HG03558 (cell line): ENCODE measurements around the gene ACSL5.
"Not testable (repeated sequence)": the region's sequence is repeated elsewhere in the genome, so short reads cannot be mapped to it uniquely, and the experiment has no call there.

Source experiments
- ATAC-seq: cut with Tn5 transposase; IDR thresholded peaks from one replicate; pipeline ENCODE4 v1.9.1; 2021; ENCODE audit warnings: moderate number of reproducible peaks; ENCODE audit not compliant: unreplicated experiment; ENCODE audit errors: extremely low read depth

The ACSL5 gene

DNA sequence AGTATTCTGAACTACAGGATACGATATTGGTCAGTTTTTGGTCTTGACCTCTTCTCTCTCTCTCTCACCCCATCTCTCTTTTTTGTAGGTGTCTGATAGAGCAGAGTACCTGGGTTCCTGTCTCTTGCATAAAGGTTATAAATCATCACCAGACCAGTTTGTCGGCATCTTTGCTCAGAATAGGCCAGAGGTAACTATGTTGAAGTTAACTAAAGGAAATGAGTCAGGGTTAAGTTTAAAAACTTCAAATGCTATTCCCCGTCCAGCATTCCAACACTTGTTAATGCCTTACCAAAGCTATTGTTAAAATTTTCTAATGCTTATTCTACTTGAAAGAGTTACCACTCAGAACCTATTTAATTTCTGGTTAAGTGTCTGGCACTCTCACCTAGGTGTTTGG is 30.7 kb downstream of the ACSL5 start:
- ATAC-seq = no peak

DNA sequence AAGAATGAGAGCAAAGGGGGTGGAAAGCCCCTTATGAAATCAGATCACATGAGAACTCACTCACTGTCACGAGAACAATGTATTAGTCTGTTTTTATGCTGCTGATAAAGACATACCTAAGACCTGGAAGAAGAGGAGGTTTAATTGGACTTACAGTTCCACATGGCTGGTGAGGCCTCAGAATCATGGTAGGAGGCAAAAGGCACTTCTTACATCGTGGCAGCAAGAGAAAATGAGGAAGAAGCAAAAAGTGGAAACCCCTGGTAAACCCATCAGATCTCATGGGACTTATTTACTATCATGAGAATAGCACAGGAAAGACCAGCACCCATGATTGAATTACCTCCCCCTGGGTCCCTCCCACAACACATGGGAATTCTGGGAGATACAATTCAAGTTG is 32.9 kb downstream of the ACSL5 start:
- ATAC-seq = not testable (repeated sequence)

DNA sequence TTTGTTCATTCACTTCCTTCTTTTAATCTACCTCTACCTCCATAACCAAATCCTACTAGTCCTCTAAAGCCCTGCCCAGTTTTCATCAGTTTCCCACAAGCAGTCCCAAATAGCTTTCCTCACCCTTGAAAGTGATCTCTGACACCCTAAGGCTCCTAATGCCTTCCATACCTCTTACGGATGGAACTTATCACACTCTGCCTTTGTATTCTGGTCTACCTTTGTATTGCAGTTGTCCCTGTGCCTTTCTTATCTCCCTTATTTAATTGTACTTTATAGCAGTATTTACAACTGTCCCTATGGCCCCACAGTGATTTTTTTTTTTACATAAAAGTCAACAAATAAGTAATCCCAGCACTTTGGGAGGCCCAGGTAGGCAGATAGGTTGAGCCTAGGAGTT is 33.8 kb downstream of the ACSL5 start:
- ATAC-seq = no peak

DNA sequence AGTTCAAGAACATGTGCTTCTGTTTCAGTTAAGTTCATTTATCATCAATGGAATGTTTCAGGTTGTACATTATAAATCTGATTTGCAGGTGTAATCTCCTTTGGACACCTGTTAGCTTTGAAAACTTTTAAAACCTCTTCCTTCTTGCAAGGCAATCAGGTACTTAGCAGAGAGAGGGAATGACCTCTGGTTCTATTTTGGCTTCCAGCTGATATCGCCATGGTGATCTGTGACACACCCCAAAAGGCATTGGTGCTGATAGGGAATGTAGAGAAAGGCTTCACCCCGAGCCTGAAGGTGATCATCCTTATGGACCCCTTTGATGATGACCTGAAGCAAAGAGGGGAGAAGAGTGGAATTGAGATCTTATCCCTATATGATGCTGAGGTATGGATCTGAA is 35.4 kb downstream of the ACSL5 start:
- ATAC-seq = no peak

DNA sequence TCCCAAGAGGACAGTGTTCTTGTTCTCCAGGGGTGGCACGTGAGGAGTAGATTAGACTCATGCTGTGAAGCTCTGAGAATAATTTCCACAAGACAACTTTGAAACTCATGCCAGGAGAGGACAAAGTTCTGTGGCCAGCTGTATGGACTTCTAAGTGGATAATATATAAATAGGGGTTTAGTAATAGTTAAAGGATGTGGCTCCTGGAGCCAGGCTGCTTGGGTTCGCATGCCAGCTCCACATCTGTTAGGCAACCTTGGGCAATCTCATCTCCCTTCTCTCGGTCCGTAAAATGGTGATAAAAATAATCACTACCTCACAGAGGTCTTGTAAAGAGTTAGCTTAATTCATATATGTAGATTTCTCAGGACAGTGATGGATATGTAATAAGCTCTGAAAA is 35.8 kb downstream of the ACSL5 start:
- ATAC-seq = no peak

DNA sequence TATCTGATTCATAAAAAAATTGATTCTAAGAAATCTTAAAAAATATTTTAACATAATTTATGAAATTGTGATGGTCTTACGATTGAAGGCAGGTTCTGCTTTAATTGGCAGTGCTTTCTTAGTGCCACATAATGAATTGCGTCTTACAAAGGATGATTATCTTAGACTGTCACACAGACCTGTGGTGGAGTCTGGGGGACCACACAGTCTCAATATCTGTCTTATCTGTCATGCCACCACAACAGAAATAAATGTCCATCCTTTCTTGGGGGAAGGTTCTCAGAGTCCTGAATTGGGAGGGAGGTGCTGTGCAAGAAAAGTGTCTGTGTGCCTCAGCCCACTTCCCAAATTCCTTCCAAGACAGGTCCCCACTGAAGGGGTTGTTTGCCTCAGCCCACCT is 38.8 kb downstream of the ACSL5 start:
- no peak for ATAC-seq

DNA sequence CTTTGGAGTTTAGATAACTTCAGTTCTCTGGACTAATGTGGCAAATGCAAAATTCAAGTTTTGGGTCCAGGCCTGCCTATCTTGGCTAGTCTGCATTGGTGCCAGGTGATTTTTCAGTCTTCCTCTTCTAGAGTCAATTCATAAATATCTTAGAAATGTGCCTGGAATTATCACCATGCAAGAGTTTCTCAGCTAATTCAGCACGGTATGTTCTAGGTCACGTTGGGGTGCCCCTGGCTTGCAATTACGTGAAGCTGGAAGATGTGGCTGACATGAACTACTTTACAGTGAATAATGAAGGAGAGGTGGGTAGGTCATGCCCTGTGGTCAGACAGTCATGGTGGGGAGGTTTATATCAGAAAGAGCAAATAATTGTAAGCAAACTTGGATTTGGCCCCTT is 47.8 kb downstream of the ACSL5 start:
- no peak for ATAC-seq

DNA sequence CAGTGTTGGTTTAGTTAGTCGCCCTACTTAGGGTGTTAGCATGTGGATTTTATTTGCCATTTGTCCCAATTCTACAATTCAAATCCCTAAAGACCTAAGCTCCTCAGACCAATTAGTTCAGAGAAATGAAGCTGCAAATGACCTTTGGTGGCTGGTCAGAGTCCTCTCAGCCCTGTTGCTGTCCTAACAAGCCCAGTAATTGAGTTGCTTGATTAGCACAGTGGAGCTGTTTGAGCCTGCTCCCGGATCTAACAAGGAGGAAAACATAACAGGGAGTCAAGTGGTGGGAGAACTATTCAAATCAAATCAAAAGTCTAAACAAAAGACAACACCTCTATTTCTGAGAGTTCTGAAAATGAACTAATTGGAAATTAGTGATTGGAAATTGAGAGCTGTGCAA is 50.7 kb downstream of the ACSL5 start:
- no peak for ATAC-seq

DNA sequence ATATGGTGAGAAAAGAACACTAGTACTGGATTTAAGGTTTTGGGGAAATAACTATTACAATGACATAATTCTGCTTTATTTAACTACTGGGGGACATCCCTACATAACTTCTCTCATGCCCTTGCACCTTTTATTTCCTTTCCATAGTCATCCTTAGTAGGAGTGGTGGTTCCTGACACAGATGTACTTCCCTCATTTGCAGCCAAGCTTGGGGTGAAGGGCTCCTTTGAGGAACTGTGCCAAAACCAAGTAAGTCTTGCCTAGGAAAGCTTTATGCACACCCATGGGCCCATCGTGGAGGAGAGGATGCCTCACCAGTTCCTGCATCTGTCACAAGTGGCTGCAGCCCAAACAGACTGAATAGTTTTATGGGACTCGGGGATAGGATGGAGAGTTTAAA is 52.2 kb downstream of the ACSL5 start:
- no peak for ATAC-seq

DNA sequence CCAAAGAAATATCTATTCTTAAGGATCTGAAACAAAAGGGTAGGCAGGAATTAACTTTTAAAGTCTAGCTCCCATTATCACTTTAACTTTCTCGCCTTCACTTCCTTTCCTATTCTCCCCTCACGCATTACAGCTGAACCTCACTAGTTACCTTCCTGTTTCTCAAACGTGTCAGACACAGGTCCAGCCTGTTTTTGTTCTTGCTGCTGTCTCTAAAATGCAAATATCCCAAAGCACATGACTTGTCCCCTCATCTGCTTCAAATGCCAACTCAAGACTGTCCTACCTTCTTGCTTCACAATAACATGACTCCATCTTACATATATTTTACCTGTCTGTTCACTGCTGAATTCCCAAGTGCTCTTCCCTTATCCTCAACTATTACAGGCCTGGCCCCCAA is 55.2 kb downstream of the ACSL5 start:
- no peak for ATAC-seq

DNA sequence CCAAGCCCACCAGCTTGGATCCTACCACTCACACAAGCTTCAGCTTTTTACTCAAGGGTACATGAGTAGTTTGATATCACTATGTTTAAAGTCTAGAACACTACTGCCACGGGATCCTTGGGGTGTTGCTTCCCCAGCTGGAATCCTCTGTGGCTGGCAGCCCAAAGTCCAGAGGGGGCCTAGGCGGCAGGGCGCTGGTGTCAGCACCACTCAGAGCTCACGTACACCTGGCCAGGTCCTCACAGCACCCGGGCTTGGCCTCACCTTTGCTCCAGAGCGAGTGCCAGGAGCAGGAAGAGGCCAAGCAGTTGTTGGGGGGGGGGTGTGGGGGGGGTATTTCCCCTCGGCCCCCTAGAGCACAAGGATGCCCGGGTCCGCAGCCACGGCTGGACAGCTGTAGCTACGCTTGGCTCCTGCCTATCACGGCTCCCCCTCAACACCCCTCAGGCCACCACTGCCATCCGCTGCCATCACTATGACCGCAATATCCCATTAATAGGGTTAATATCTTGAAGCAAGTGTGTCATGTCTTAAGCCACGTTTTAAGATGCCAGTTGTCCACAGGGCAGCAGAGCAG is 55.8 kb downstream of the ACSL5 start:
- no peak for ATAC-seq

DNA sequence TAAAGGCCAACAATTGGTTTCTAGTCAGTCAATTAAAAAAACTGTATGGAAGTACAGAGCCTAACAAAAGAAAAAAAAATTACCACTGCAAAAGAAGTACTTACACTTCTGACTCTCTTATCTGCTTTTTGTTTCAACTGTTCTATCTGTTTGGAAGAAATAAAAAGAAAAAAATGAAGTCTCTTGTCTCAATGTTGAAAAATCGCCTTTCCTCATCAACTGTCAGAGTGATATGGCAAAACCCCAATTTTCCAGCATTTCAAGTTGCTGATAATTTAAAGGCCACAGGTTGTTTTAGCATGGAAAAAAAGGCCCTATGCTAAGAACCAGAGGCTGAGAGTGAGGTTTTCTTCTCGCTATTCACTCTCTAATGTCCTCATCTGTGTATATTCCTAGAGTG is 59.2 kb downstream of the ACSL5 start:
- ATAC-seq = no peak

DNA sequence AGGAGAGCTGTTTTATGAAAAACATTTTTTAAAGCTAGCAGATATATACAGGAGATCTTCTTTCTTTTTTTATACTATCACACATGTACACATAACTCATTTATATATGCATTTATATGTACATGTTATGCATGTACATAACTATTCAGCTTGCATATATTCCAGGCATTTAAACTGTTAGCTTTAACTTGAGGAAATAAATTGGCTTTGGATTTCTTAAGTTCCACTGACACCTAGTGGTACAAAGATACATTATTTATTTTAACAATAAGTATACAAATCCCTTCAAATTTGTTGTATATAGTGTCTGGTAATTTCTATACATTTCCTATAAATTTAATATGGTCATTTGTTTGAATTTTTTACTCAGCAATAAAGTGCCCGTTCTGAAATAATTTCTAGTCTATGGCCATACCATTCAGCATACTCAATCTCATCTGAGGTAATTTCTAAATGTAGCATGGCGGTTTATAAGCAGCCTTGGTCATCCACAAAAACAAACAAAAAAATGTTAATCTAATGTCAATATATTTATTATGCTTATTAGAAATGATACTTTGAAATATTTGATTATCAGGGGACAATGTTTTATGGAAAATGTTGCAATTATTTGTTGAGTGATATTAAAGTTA is 61.2 kb downstream of the ACSL5 start:
- ATAC-seq = no peak

DNA sequence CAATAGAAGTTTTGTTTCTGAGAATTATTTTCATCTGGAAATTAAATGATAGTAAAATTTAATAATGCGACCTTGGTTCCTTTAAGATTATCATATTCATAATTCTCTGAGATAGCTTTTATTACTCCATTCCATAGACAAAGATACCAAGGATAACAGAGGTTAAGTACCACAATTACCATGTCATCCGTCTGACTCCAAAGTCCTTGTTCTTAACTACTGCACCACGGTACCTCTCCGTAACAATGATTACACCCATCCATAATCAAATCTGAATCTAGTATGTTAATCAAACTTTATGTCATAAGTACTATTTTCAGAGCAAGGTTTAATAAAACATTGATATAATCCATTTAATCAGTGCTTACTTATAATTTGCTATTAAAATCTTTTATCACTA is 64.4 kb downstream of the ACSL5 start:
- no peak for ATAC-seq

DNA sequence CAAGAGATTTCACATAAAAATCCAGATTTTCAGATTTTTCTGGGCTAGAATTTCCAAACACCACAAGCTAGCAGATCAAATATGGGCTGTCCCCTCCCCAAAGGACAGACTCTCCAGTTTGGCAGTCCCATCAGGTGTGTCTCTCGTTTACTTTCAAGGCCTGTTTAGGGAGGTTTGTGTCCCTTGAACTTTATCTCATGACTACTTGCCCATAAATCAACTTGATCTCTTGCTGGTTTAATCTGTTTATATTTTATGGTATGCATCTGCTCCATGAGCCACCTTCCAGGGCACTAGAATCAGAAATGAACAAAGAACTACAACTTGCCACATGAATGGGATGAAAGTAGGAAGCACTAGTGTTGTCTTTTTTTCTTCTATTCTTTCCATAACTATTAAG is 67.6 kb downstream of the ACSL5 start:
- ATAC-seq = no peak

DNA sequence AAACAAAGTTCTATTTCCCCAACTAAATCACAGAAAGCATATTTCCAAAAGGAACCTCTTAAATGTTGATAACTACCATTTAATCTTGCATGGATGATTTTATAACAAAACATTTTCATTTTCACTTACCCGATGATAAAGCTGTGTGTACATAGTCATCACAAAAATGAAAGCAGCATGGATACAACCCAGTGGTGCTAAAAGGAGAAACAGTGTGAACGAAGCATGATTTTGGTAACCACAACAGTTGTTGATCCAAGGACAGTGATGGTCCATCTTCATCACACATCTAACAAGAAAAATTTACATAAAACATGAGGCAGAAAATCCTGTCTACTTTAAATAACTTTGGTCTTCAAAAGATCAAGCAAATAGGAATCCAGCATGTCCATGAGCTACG is 68.1 kb downstream of the ACSL5 start:
- ATAC-seq = no peak

DNA sequence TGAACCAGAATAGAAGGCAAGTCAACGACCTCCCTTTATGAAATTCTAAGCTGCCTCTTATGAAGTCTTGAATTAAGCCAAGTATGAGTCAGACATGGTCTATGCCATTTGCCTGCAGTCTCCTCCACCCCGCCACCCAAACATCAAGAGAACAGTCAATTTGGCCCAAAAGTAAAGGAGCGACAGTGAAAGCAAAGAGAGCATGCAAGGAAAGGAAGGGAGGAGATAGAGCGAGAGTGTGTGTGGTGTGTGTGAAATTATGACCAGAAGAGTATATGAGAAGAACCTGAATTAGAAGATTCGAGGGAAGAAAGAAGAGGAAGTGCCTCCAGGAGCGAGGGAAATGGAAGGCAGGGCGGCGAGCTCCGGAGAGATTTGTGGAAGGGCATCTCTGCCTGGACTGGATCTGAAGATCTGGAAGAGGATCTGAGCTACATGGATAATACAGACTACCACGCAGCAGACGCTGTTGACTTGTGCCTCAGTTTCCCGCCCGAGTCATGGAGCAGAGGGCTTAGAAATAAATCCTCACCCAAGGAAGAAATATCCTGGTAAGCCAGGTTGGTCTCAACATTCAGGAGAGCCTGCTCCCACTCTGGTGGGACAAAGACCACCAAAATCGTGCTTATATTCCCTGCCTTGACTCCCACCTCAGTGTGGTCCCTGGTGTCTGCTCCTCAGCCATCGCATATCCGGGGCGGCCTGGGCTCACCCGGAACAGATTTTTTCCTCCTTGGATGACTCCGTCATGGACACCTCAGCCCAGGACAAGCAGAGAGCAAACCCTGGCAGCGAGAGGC is 72.3 kb downstream of the ACSL5 start:
- ATAC-seq = no peak

DNA sequence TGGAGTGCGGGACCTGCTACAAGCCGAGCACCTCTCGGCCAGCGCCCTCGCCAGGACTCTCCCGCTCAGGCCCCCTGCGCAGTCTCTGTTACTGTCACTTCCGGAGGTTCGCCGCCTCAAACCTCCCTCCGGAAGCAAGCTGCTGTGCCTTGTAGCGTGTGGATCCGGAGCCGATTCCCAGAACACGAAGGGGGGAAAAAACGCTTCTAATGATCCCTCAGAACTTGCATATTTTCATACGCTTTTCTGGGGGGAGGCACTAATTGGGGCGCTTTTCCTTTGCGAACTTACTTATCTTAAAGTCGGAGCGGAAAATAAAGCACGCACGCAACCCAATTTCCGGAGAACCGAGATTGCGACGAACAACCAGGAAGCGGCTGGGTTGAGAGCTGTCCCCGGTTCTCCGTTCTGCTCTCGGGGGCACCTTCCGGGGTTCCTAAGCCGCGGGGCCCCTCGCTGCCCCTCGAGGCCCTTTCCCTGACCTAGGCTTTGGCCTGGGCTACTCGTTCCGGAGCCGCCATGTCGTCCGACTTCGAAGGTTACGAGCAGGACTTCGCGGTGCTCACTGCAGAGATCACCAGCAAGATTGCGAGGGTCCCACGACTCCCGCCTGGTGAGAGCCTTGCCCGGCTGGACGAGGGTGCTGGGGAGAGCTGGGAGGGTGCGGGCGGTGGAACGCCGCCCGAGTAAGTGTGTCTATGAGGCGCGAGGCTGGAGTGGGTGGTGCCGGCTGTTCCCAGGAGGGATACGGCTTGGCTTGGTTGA is 73.1 kb downstream of the ACSL5 start, which contains the start of the genes VTI1A and ZDHHC6:
Gene VTI1A, plus strand, starts transcription at position 361 of the 765 bp plus-strand sequence. Its CDS starts 159 bp downstream, at position 520.
Gene ZDHHC6, minus strand, starts transcription at position 60 of the 765 bp plus-strand sequence. CDS start 1,478 bp downstream, outside the sequence.
- ATAC-seq = peak; percentile 85

DNA sequence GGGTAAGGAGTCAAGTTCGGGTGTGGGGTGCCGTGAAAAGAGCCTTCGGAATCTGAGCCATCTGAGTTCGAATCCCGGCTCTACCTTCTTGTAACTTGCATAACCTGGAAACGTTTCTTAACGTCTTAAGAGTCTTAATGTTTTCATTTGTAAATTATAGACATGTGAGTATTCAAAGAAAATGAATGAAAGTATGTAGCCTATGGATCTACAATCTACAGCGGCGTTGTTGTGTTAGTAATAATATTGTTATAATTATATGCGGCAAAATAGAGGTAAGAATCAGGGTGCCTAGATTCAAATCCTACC is 73.7 kb downstream of the ACSL5 start:
- ATAC-seq = no peak

DNA sequence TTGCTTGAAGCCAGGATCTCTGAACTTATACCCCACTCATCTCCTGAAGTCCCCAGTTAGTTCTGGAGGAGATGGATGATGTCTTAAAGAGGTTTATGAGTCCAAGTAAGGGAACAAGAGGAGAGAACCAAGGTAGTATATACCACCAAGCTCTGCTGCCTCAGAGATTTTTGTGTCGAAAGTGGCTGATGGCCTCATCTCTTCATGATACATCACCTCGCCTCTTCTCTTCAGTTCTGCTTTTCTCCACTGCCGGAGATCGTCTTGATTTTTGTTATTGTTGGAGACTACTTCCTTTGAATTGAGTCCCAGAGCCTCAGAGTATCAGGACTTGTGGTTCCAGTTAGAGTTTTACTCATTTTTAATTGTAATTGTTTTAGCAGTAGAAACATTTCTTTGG is 75.0 kb downstream of the ACSL5 start:
- ATAC-seq = no peak
